Psoas muscle (tissue), 8 donors: ENCODE results near the gene BICD1. TPM values are rescaled to one million over a fixed set of nuclear protein-coding genes. Genes with fewer than 3 reads are reported as not detected.

Source experiments
- ATAC-seq, 4 donors: fragments of 200-7000 bp; cut with Tn5 transposase; one replicate each; pipeline ENCODE4 v1.9.1; 2020; ENCODE audit warnings: moderate library complexity in 3 of 4, mild to moderate bottlenecking in 2 of 4
- DNase-seq, 2 donors: peaks; one replicate each; pipeline ENCODE4 v3.0.0-alpha.2; 2020
- H3K27ac ChIP-seq: fragments of 200-600 bp; one replicate; pipeline ENCODE4 v1.8.0; 2022
- H3K27me3 ChIP-seq, 3 donors: fragments of 200-600 bp in 1 of 3; one replicate each; pipeline versions ENCODE4 v1.6.1 to v1.8.0; 2013 to 2022; ENCODE audit warnings: low read length in 2 of 3, mild to moderate bottlenecking in 2 of 3, moderate library complexity in 1 of 3; ENCODE audit not compliant: insufficient read depth in 3 of 3
- H3K36me3 ChIP-seq, 2 donors: fragments of 200-600 bp in 1 of 2; one replicate each; pipeline versions ENCODE4 v1.6.1 to v1.8.0; 2013 to 2022; ENCODE audit warnings: low read depth in 1 of 2, mild to moderate bottlenecking in 1 of 2, moderate library complexity in 1 of 2; ENCODE audit not compliant: insufficient read depth in 1 of 2
- H3K4me1 ChIP-seq: fragments of 200-600 bp; one replicate; pipeline ENCODE4 v1.8.0; 2022
- H3K4me3 ChIP-seq: fragments of 200-600 bp; one replicate; pipeline ENCODE4 v1.8.0; 2022; ENCODE audit warnings: mild to moderate bottlenecking
- H3K9me3 ChIP-seq: fragments of 200-600 bp; one replicate; pipeline ENCODE4 v1.8.0; 2022
- WGBS, 3 donors: extraction: QIAGEN DNeasy Blood & Tissue Kit; methylation state at CpG; one replicate each; pipeline versions ENCODE4 v1.1.6 to v1.1.7; 2013; 5-methylcytosine and 5-hydroxymethylcytosine counted together
- intact Hi-C, 2 donors: fragments of 100-400 bp; cut with DNase I; formaldehyde crosslinking; loops; one replicate each; pipeline versions ENCODE4 v1.11.0 to v1.14.2; 2022
- polyA plus RNA-seq, 3 donors: library from polyadenylated mRNA; stranded (reverse); fragments of 200-250 nt; gene quantifications; one replicate each; pipeline ENCODE4 v1.2.3, GENCODE V29; 2013
- total RNA-seq, 4 donors: library from RNA; stranded (reverse); fragmentation: NEBNext Ultra II Directional in 2 of 4; extraction: Animal tissue kit (Norgen Biotek cat#: 25700) in 2 of 4; gene quantifications; one replicate each; pipeline versions ENCODE4 v1.2.1 to v1.2.4, GENCODE V29; 2021 to 2023
- TF ChIP-seq, protein P1 (sequence below): fragments of 200-600 bp; IDR thresholded peaks from one replicate; pipeline ENCODE4 v1.8.0; 2022; ENCODE audit warnings: antibody characterized with exemption
- donor health status: healthy with polysubstance abuse.
- donor health status: DM: no; HTN: no; CAD: no; lungs with moderate emphysema.
- donor health status: Bipolar disorder and iron deficiency.
- donor health status: healthy.
- donor health status: DM: yes; HTN: yes; CAD: no.
- donor health status: DM: no; HTN: no; CAD: no.
- donor health status: DM: no; HTN: no; CAD: no.
- donor health status: DM: yes; HTN: yes; CAD: no.

BICD1 gene
- total and polyA plus RNA-seq, 7 donors, result 0.55 to 9.8 (median 2.8) TPM

DNA sequence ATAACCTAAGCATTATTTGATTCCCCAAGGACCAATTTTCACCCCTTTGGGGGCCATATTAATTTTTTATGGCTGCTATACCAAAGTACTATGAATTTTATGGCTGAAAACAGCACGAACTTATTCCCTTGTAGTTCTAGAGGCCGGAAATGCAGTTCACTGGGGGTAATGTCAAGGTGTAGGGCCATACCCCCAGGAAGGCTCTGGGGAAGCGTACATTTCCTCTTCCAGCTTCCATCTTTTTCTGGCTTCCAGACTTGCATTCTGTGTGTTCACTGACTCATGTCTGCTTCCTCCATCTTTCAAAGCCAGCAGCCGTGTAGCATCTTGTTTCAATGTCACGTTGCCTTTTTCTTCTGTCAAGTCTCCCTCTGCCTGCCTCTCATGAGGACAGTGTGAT lies 133.5 kb downstream of the BICD1 start:
- H3K9me3 ChIP-seq, result peaks cover 12% of the 10 kb centered on the region
- ATAC-seq (no peak), DNase-seq (no peak)
- TF ChIP-seq, protein P1, sequence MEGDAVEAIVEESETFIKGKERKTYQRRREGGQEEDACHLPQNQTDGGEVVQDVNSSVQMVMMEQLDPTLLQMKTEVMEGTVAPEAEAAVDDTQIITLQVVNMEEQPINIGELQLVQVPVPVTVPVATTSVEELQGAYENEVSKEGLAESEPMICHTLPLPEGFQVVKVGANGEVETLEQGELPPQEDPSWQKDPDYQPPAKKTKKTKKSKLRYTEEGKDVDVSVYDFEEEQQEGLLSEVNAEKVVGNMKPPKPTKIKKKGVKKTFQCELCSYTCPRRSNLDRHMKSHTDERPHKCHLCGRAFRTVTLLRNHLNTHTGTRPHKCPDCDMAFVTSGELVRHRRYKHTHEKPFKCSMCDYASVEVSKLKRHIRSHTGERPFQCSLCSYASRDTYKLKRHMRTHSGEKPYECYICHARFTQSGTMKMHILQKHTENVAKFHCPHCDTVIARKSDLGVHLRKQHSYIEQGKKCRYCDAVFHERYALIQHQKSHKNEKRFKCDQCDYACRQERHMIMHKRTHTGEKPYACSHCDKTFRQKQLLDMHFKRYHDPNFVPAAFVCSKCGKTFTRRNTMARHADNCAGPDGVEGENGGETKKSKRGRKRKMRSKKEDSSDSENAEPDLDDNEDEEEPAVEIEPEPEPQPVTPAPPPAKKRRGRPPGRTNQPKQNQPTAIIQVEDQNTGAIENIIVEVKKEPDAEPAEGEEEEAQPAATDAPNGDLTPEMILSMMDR, result no peak
- no peaks in the 10 kb centered on the region for H3K4me1 ChIP-seq
- intact Hi-C loops, result no loop called here
- H3K27ac ChIP-seq, result no peak overlapping the region
- 73 to 78% (median 76%) methylated on average over 5 of the region's 5 CpGs for WGBS, 3 donors
- no peaks in the 10 kb centered on the region for H3K27me3 ChIP-seq
- no peaks in the 10 kb centered on the region for H3K36me3 ChIP-seq
- H3K4me3 ChIP-seq, result no peak overlapping the region

DNA sequence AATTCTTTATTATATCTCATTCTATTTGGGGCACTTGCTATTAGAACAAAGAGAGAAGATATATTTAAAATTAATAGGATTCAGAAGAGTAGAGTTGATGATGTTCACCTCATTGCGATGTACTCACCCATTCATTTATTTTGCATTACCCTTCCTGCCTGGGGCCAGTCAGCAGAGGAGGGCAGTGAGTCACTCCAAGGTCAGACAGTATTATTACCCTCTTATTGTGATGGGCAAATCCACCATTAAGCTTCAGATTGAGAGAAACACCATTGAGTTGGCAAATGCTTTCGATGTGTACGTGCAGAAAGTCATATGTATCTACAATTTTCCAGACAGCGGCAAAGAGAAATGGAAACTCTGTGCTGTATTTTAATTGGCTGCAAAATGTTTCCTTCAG lies 134.2 kb downstream of the BICD1 start:
- ATAC-seq (no peak), DNase-seq (no peak)
- Histone ChIP-seq H3K36me3 (no peaks in the 10 kb centered on the region), H3K4me3 (no peak overlapping the region), H3K9me3 (peaks cover 12% of the 10 kb centered on the region), H3K4me1 (no peaks in the 10 kb centered on the region), H3K27me3 (no peaks in the 10 kb centered on the region), H3K27ac (no peak overlapping the region)
- intact Hi-C loops, result no loop called here
- TF ChIP-seq, protein P1, result no peak
- WGBS, 3 donors, result 72 to 97% (median 82%) methylated on average over 4 of the region's 4 CpGs

DNA sequence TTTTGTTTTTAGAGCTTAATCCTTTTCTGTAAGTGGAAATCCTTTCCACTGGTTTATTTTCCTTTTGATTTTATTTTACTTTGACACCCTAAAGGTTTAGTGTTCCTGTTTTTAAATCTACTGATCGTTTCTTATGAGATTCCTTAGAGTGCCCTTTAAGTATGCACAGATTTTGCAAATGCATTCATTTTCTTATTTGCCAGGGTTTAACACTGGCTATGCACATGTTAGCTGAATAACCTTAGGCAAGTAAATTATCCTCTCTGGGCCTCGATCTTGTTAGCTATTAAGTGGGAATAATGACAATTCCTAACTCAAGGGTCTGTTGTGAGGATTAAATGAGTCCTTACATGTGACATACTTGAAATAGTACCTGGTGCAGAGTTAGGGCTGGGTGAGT lies 136.0 kb downstream of the BICD1 start:
- H3K4me3 ChIP-seq, result no peak overlapping the region
- ATAC-seq (no peak), DNase-seq (no peak)
- no peaks in the 10 kb centered on the region for H3K4me1 ChIP-seq
- no peak overlapping the region for H3K27ac ChIP-seq
- H3K36me3 ChIP-seq, result no peaks in the 10 kb centered on the region
- H3K27me3 ChIP-seq, result no peaks in the 10 kb centered on the region
- intact Hi-C loops, result no loop called here
- WGBS, 3 donors, result 80 to 82% (median 81%) methylated on average over 2 of the region's 2 CpGs
- TF ChIP-seq, protein P1, result no peak
- H3K9me3 ChIP-seq, result peaks cover 4% of the 10 kb centered on the region

DNA sequence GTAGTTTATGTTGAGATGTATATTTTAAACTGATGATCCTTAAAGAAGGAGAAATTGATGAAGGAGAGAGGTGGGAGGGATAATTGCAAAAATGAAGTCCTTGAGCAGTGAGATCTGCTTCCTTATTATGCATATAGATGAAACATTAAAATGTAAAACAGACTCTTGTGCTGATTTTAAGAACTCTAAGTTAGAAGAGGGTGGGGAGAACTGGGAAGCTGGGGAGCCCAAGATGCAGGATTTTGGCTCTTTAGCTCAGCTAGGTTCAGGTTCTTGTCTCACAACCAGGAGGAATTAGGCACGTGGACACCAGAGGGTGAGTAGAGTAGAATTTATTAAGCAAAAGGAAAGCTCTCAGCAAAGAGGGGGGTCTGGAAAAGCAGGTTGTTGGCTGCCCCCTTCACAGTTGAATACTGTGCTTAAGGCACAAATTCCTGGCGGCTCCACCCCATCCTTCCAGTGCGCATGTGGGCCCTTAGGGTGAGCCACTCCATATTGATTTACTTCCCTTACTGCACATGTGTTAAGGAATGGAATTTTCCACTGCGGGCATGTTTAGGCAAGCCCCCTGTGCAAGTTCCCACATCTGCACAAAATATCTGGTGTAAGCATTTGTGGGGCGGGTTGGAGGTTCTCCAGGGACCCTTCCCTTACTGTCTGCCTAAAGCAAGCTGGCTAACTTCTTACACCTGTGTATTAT lies 141.9 kb downstream of the BICD1 start:
- WGBS, 3 donors, result 76 to 78% (median 77%) methylated on average over 5 of the region's 5 CpGs
- Histone ChIP-seq H3K36me3 (no peaks in the 10 kb centered on the region), H3K4me1 (no peaks in the 10 kb centered on the region), H3K27me3 (no peaks in the 10 kb centered on the region), H3K4me3 (no peak overlapping the region), H3K9me3 (no peaks in the 10 kb centered on the region), H3K27ac (no peak overlapping the region)
- no peak for DNase-seq
- ATAC-seq, result no peak
- TF ChIP-seq, protein P1, result no peak
- intact Hi-C loops, result no loop called here

DNA sequence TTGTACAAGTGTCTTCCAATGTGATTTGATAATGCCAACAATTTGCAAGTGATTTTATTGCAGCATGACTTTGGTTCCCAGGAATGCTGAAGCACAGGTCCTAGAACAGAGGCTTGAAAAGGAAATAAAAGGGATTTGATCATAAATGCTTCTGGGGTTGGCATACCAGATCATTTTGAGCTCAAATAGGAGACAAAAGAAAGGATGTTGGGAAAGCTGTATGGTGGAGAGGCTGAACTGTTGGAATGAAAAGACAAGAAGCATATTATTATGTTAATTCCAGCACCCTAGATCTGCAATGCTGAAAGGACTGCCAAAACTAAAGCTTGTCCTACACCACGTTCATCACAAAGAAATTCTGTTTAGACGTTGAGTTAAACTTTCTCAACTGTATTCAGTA lies 143.1 kb downstream of the BICD1 start:
- no peak for ATAC-seq
- intact Hi-C loops, result no loop called here
- TF ChIP-seq, protein P1, result no peak
- Histone ChIP-seq H3K4me1 (no peaks in the 10 kb centered on the region), H3K27ac (no peak overlapping the region), H3K9me3 (no peaks in the 10 kb centered on the region), H3K27me3 (no peaks in the 10 kb centered on the region), H3K4me3 (no peak overlapping the region), H3K36me3 (no peaks in the 10 kb centered on the region)
- 22 to 38% (median 37%) methylated on average over 2 of the region's 2 CpGs for WGBS, 3 donors
- DNase-seq, result no peak
